Measurements from ENCODE around the gene REC8.

GRCh38 chr14:24132976-24133375, 38.9 kb upstream of the REC8 start:
- no peak for TF ChIP-seq CREB5 (CRISPR knock-in tag; IDR thresholded peaks at IDR 0.05; ENCODE audit: low read depth)
- TF ChIP-seq ZNF565 (CRISPR knock-in tag; conservative IDR thresholded peaks at IDR 0.05; ENCODE audit: low read depth): no peak
- no peak for TF ChIP-seq PATZ1 (CRISPR knock-in tag; IDR thresholded peaks at IDR 0.05; ENCODE audit: borderline replicate concordance)
- TF ChIP-seq CSRNP3 (CRISPR knock-in tag; IDR thresholded peaks at IDR 0.05): no peak
- TF ChIP-seq ARNTL (CRISPR knock-in tag; IDR thresholded peaks at IDR 0.05; ENCODE audit: borderline replicate concordance, low read depth): no peak
- TF ChIP-seq ISL1 (CRISPR knock-in tag; IDR thresholded peaks at IDR 0.05): no peak
- no peak for TF ChIP-seq ZFP30 (CRISPR knock-in tag; IDR thresholded peaks at IDR 0.05)
- no peak for TF ChIP-seq POU6F1 (CRISPR knock-in tag; IDR thresholded peaks at IDR 0.05; ENCODE audit: borderline replicate concordance, low read depth)
- no peak for TF ChIP-seq ZNF70 (CRISPR knock-in tag; IDR thresholded peaks at IDR 0.05)
- no peak for TF ChIP-seq PPARA (CRISPR knock-in tag; IDR thresholded peaks at IDR 0.05; ENCODE audit: borderline replicate concordance)
